CD14-positive monocyte (primary cell): Measurements from ENCODE around the gene KHDC4. TPM values are rescaled to one million over a fixed set of nuclear protein-coding genes. Genes with fewer than 3 reads are reported as not detected.
A peak's percentile ranks its signal among the peaks of the same experiment; 100 is the strongest.

Experiments used
- DNase-seq, 3 donors: peaks; one replicate each; pipeline ENCODE4 v3.0.0-alpha.2; 2011 to 2022
- H2AFZ ChIP-seq: 2 replicates; pipeline ENCODE4 v1.6.0; 2012; ENCODE audit warnings: mild to moderate bottlenecking, low read depth, low read length, inconsistent platforms; ENCODE audit not compliant: insufficient read depth, poor library complexity, severe bottlenecking
- H3K27ac ChIP-seq, 2 donors: 1 replicate in 1 of 2; 2 replicates in 1 of 2; pipeline ENCODE4 v1.5.1; 2012 to 2013; ENCODE audit warnings: low read length in 2 of 2, control low read depth in 1 of 2, inconsistent platforms in 1 of 2, low read depth in 1 of 2, mild to moderate bottlenecking in 1 of 2
- H3K27me3 ChIP-seq, 2 donors: one replicate each; pipeline versions ENCODE4 v1.6.0 to v1.6.1; 2011 to 2013; ENCODE audit warnings: low read length in 2 of 2; ENCODE audit not compliant: control insufficient read depth in 2 of 2, insufficient read depth in 2 of 2
- H3K36me3 ChIP-seq, 2 donors: replicated peaks in 1 of 2; 1 replicate in 1 of 2; 2 replicates in 1 of 2; pipeline versions ENCODE4 v1.5.1 to v1.6.1; 2012 to 2013; ENCODE audit warnings: low read length in 2 of 2, control low read depth in 1 of 2, inconsistent platforms in 1 of 2, mild to moderate bottlenecking in 1 of 2; ENCODE audit not compliant: insufficient read depth in 2 of 2, control insufficient read depth in 1 of 2
- H3K4me1 ChIP-seq, 2 donors: 1 replicate in 1 of 2; 2 replicates in 1 of 2; pipeline versions ENCODE4 v1.5.1 to v1.6.1; 2012 to 2013; ENCODE audit warnings: low read length in 2 of 2, control low read depth in 1 of 2, inconsistent platforms in 1 of 2, mild to moderate bottlenecking in 1 of 2, moderate library complexity in 1 of 2; ENCODE audit not compliant: insufficient read depth in 2 of 2, control insufficient read depth in 1 of 2
- H3K4me2 ChIP-seq: replicated peaks from 2 replicates; pipeline ENCODE3; 2012; ENCODE audit warnings: low read length, moderate library complexity, mild to moderate bottlenecking; ENCODE audit not compliant: poor library complexity, severe bottlenecking; ENCODE audit errors: extremely low read depth
- H3K4me3 ChIP-seq, 3 experiments: fragments of 200-600 bp in 1 of 3; sonication (generic) in 1 of 3; replicated peaks in 1 of 3; 1 replicate in 2 of 3; 2 replicates in 1 of 3; pipeline ENCODE4 v1.5.1; 2011 to 2013; ENCODE audit warnings: low read length in 3 of 3, mild to moderate bottlenecking in 3 of 3, control low read depth in 2 of 3, low read depth in 2 of 3, inconsistent platforms in 1 of 3, moderate library complexity in 1 of 3
- H3K79me2 ChIP-seq: 2 replicates; pipeline ENCODE4 v1.6.0; 2012; ENCODE audit warnings: mild to moderate bottlenecking, control low read depth, inconsistent platforms, low read length, moderate library complexity; ENCODE audit not compliant: insufficient read depth
- H3K9ac ChIP-seq: 2 replicates; pipeline ENCODE4 v1.6.0; 2017; ENCODE audit warnings: low read length, mild to moderate bottlenecking; ENCODE audit not compliant: insufficient read depth, poor library complexity, severe bottlenecking
- H3K9me3 ChIP-seq, 2 donors: replicated peaks in 1 of 2; 1 replicate in 1 of 2; 2 replicates in 1 of 2; pipeline versions ENCODE4 v1.5.1 to v1.6.1; 2012 to 2013; ENCODE audit warnings: low read length in 2 of 2, control low read depth in 1 of 2; ENCODE audit not compliant: control insufficient read depth in 1 of 2, insufficient read depth in 1 of 2
- H4K20me1 ChIP-seq: 2 replicates; pipeline ENCODE4 v1.6.0; 2012; ENCODE audit warnings: mild to moderate bottlenecking, low read length, control low read depth, moderate library complexity; ENCODE audit not compliant: insufficient read depth
- H3K27ac Mint-ChIP-seq, 7 donors: one replicate each; pipeline ENCODE4 v1.8.0; 2020; ENCODE audit warnings: mild to moderate bottlenecking in 7 of 7, mixed read lengths in 7 of 7, moderate library complexity in 6 of 7, inconsistent platforms in 2 of 7
- H3K27me3 Mint-ChIP-seq, 3 donors: one replicate each; pipeline ENCODE4 v1.8.0; 2021 to 2022; ENCODE audit warnings: low read depth in 3 of 3, mild to moderate bottlenecking in 3 of 3, mixed read lengths in 3 of 3, moderate library complexity in 3 of 3, inconsistent platforms in 1 of 3
- H3K36me3 Mint-ChIP-seq, 2 donors: one replicate each; pipeline ENCODE4 v1.8.0; 2020; ENCODE audit warnings: mixed read lengths in 2 of 2, inconsistent platforms in 1 of 2, mild to moderate bottlenecking in 1 of 2
- H3K4me1 Mint-ChIP-seq: one replicate; pipeline ENCODE4 v1.8.0; 2020; ENCODE audit warnings: mild to moderate bottlenecking, mixed read lengths
- H3K4me3 Mint-ChIP-seq, 2 donors: one replicate each; pipeline ENCODE4 v1.8.0; 2020; ENCODE audit warnings: mild to moderate bottlenecking in 2 of 2, mixed read lengths in 2 of 2, moderate library complexity in 1 of 2
- H3K9me3 Mint-ChIP-seq, 7 donors: one replicate each; pipeline ENCODE4 v1.8.0; 2020 to 2022; ENCODE audit warnings: mixed read lengths in 7 of 7, mild to moderate bottlenecking in 6 of 7, moderate library complexity in 6 of 7, inconsistent platforms in 2 of 7
- CTCF ChIP-seq: fragments of 200-600 bp; IDR thresholded peaks from one replicate; pipeline ENCODE4 v1.8.0; 2022; ENCODE audit warnings: antibody characterized with exemption, mild to moderate bottlenecking
- WGBS: methylation state at CpG from one replicate; pipeline ENCODE4 v1.1.5; 2013; ENCODE audit warnings: missing lambda C conversion rate; ENCODE audit not compliant: insufficient coverage; 5-methylcytosine and 5-hydroxymethylcytosine counted together
- intact Hi-C, 2 donors: fragments of 100-400 bp; cut with micrococcal nuclease; formaldehyde crosslinking; loops; one replicate each; pipeline versions ENCODE4 v1.15.0 to v1.15.1; 2023
- polyA plus RNA-seq, 3 donors: library from polyadenylated mRNA; depleted of rRNA in 1 of 3; unstranded in 2 of 3; stranded (reverse) in 1 of 3; fragments of 300-500 nt in 2 of 3; fragments of >200 nt in 1 of 3; fragmentation: Illumina TruSeq in 2 of 3; gene quantifications; 1 replicate in 2 of 3; 2 replicates in 1 of 3; pipeline ENCODE4 v1.2.3, GENCODE V29; 2012 to 2021

The KHDC4 gene
- polyA plus RNA-seq, 3 donors, result 3.4 to 22.0 (median 3.5) TPM

GRCh38 chr1:155880251-155880650 is 54.0 kb downstream of the KHDC4 start:
- Histone ChIP-seq H4K20me1 (no peaks in the 10 kb centered on the region), H3K27me3 (no peaks in the 10 kb centered on the region), H3K27ac (no peak overlapping the region), H2AFZ (no peak overlapping the region), H3K4me2 (no peak overlapping the region), H3K79me2 (no peaks in the 10 kb centered on the region), H3K4me1 (no peaks in the 10 kb centered on the region), H3K9ac (no peak overlapping the region), H3K36me3 (peaks cover 0 to 26% of the 10 kb centered on the region in 2 donors), H3K9me3 (no peaks in the 10 kb centered on the region), H3K4me3 (no peak overlapping the region)
- Mint-ChIP-seq H3K4me1 (no peaks in the 10 kb centered on the region), H3K27ac (peak overlapping the region in 1 of 7 donors; percentile 47), H3K36me3 (peaks cover 18 to 26% of the 10 kb centered on the region in 2 donors), H3K9me3 (no peaks in the 10 kb centered on the region), H3K27me3 (peaks cover 0 to 2% (median 0%) of the 10 kb centered on the region in 3 donors), H3K4me3 (no peak overlapping the region)
- intact Hi-C loops, result no loop called here
- DNase-seq, result no peak
- TF ChIP-seq CTCF, result no peak
- 95% methylated on average over 2 of the region's 2 CpGs for WGBS

- DNase-seq, result no peak
- Mint-ChIP-seq H3K4me3 (no peak overlapping the region), H3K27me3 (peaks cover 0 to 3% (median 1%) of the 10 kb centered on the region in 3 donors), H3K9me3 (no peaks in the 10 kb centered on the region), H3K4me1 (no peaks in the 10 kb centered on the region), H3K36me3 (peaks cover 21 to 28% of the 10 kb centered on the region in 2 donors), H3K27ac (peak overlapping the region in 1 of 7 donors; percentile 45)
- WGBS, result 100% methylated on average over 1 of the region's 2 CpGs
- Histone ChIP-seq H3K27me3 (no peaks in the 10 kb centered on the region), H3K9ac (no peak overlapping the region), H3K4me3 (no peak overlapping the region), H3K9me3 (no peaks in the 10 kb centered on the region), H3K4me1 (no peaks in the 10 kb centered on the region), H2AFZ (no peak overlapping the region), H3K36me3 (peaks cover 0 to 23% of the 10 kb centered on the region in 2 donors), H4K20me1 (no peaks in the 10 kb centered on the region), H3K4me2 (no peak overlapping the region), H3K79me2 (no peaks in the 10 kb centered on the region), H3K27ac (no peak overlapping the region)
- intact Hi-C loops, result no loop called here
- TF ChIP-seq CTCF, result no peak
Observed at GRCh38 chr1:155877945-155878344, 56.3 kb downstream of the KHDC4 start.
